Measurements from ENCODE around the gene SERPINB10.

The SERPINB10 gene

DNA sequence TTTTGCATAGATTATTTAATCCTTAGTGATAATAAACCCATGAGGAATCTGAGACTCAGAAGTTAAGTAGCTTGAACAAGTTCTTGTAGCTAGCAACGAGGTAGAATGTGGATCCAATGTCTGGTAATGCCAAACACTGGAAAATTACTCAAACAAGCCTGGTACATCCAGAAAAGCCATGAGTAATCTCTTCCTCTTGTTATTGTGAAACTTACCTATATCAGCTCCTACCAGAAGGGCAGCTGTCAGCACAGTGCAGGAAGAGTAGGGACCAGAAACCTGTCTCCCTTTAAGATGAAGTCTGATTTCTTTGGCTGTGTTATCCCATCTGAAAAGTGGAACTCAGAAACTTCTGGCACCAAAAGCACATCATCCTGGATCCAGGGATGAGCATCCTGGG, 54.4 kb downstream of the SERPINB10 start:
- Histone ChIP-seq H3K27me3 (ENCODE audit: insufficient read depth, insufficient read length) (no peaks in the 10 kb centered on the region), H3K4me1 (ENCODE audit: insufficient read depth, insufficient read length) (no peaks in the 10 kb centered on the region), H3K4me3 (ENCODE audit: insufficient read length, low read depth) (no peak overlapping the region), H3K9ac (ENCODE audit: insufficient read length, low read depth) (no peak overlapping the region), H3K36me3 (ENCODE audit: insufficient read depth, insufficient read length, low read length) (no peaks in the 10 kb centered on the region), H3K9me3 (ENCODE audit: insufficient read depth, low read length) (no peaks in the 10 kb centered on the region)
- DNase-seq (ENCODE audit: low read depth, low spot score), result no peak
- TF ChIP-seq SUZ12 (IDR thresholded peaks at IDR 0.05; ENCODE audit: extremely low read depth, insufficient read depth, insufficient read length) (no peak), YY1 (IDR thresholded peaks at IDR 0.05; ENCODE audit: insufficient read depth, insufficient read length) (no peak), ZNF274 (IDR thresholded peaks at IDR 0.05; ENCODE audit: low read depth, low read length) (no peak)

- H3K36me3 ChIP-seq (ENCODE audit: insufficient read depth, insufficient read length, low read length), result no peaks in the 10 kb centered on the region
- H3K4me1 ChIP-seq (ENCODE audit: insufficient read depth, insufficient read length), result no peaks in the 10 kb centered on the region
- TF ChIP-seq YY1 (IDR thresholded peaks at IDR 0.05; ENCODE audit: insufficient read depth, insufficient read length) (no peak), ZNF274 (IDR thresholded peaks at IDR 0.05; ENCODE audit: low read depth, low read length) (no peak), SUZ12 (IDR thresholded peaks at IDR 0.05; ENCODE audit: extremely low read depth, insufficient read depth, insufficient read length) (no peak)
- H3K9ac ChIP-seq (ENCODE audit: insufficient read length, low read depth), result no peak overlapping the region
- H3K9me3 ChIP-seq (ENCODE audit: insufficient read depth, low read length), result no peaks in the 10 kb centered on the region
- no peak overlapping the region for H3K4me3 ChIP-seq (ENCODE audit: insufficient read length, low read depth)
- no peaks in the 10 kb centered on the region for H3K27me3 ChIP-seq (ENCODE audit: insufficient read depth, insufficient read length)
- no peak for DNase-seq (ENCODE audit: low read depth, low spot score)
Measured at GRCh38 chr18:63963615-63964256, 56.0 kb downstream of the SERPINB10 start.

GRCh38 chr18:63964908-63965307, 57.1 kb downstream of the SERPINB10 start:
- Histone ChIP-seq H3K4me1 (ENCODE audit: insufficient read depth, insufficient read length) (no peaks in the 10 kb centered on the region), H3K9ac (ENCODE audit: insufficient read length, low read depth) (no peak overlapping the region), H3K9me3 (ENCODE audit: insufficient read depth, low read length) (no peaks in the 10 kb centered on the region), H3K4me3 (ENCODE audit: insufficient read length, low read depth) (no peak overlapping the region), H3K36me3 (ENCODE audit: insufficient read depth, insufficient read length, low read length) (no peaks in the 10 kb centered on the region), H3K27me3 (ENCODE audit: insufficient read depth, insufficient read length) (no peaks in the 10 kb centered on the region)
- TF ChIP-seq YY1 (IDR thresholded peaks at IDR 0.05; ENCODE audit: insufficient read depth, insufficient read length), result no peak
- TF ChIP-seq SUZ12 (IDR thresholded peaks at IDR 0.05; ENCODE audit: extremely low read depth, insufficient read depth, insufficient read length), result no peak
- no peak for TF ChIP-seq ZNF274 (IDR thresholded peaks at IDR 0.05; ENCODE audit: low read depth, low read length)
- no peak for DNase-seq (ENCODE audit: low read depth, low spot score)

DNA sequence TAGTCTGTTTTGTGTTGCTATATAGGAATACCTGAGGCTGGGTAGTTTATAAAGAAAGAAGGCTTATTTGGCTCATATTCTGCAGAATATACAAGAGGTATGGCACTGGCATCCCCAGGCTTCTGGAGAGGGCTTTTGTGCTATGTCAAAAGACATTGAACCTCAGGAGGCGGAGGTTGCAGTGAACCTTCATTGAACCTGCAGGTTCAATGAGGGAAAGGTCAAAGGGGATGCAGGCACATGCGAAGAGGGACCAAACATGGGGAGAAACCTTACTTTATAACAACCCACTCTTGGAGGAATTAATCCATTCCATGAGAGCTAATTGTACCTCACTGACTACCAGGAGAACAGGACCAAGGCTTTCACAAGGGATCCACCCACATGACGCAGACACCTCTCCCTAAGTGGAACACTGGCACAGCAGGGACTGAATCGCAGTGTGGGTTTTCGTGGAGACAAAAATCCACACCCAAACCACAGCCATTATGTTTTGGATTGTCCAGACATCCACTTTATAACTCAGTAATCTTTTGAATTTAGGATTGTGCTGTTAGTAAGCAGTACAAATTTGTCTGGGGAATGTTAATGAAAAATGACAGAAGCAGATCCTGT, 58.1 kb downstream of the SERPINB10 start:
- Histone ChIP-seq H3K4me3 (ENCODE audit: insufficient read length, low read depth) (no peak overlapping the region), H3K27me3 (ENCODE audit: insufficient read depth, insufficient read length) (no peaks in the 10 kb centered on the region), H3K9me3 (ENCODE audit: insufficient read depth, low read length) (no peaks in the 10 kb centered on the region), H3K36me3 (ENCODE audit: insufficient read depth, insufficient read length, low read length) (no peaks in the 10 kb centered on the region), H3K9ac (ENCODE audit: insufficient read length, low read depth) (no peak overlapping the region), H3K4me1 (ENCODE audit: insufficient read depth, insufficient read length) (no peaks in the 10 kb centered on the region)
- no peak for DNase-seq (ENCODE audit: low read depth, low spot score)
- no peak for TF ChIP-seq SUZ12 (IDR thresholded peaks at IDR 0.05; ENCODE audit: extremely low read depth, insufficient read depth, insufficient read length)
- TF ChIP-seq YY1 (IDR thresholded peaks at IDR 0.05; ENCODE audit: insufficient read depth, insufficient read length), result no peak

DNA sequence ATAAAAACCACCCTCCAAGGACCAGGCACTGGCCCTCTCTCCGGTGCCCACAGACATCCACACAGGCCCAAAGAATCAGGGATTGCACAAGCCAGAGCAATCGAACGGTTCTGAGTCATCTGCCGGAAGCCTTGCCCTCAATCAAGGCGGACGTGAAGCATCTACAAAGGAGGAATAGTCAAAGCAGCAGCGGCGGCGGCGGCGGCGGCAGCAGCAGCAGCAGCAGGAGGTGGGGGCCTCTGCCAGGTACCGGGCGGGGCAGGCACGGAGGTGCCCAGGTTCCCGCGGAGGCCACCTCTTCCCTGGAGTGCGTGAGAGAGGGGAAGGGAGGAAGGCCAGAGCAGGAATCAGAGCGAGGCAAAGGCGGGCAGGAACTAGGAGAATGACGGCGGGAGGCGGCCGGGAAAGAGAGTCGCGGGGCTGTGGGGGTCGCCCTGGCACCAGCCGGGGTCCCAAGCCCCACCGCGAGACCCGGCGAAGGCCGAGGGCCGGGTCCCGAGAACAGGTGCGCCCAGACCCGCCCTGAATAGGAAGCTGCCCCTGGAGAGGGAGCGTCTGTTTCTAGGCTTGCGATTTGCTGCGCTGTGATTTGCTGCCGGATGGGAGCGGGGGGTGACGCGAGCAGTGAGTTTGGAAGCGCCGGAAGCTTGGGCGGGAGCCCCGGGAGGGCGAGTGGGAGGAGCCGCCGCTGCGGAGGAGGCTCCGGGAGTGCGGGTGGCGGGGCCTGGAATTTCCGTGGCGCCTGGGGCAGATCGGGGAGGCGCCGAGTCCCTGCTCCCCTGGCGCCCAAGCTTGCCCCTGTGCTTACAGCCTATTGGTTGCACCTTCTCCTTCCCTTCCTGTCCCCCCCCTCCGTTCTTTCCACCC, 62.4 kb downstream of the SERPINB10 start, which contains the start of gene SERPINB8:
Gene SERPINB8 (plus strand): TSS at position 140 of the 867 bp plus-strand sequence. CDS start 8,228 bp downstream, outside the sequence.
- TF ChIP-seq ZNF274 (IDR thresholded peaks at IDR 0.05; ENCODE audit: low read depth, low read length) (no peak), YY1 (IDR thresholded peaks at IDR 0.05; ENCODE audit: insufficient read depth, insufficient read length) (no peak), SUZ12 (IDR thresholded peaks at IDR 0.05; ENCODE audit: extremely low read depth, insufficient read depth, insufficient read length) (no peak)
- Histone ChIP-seq H3K9ac (ENCODE audit: insufficient read length, low read depth) (peak within 1 kb of the TSS; percentile 81), H3K27me3 (ENCODE audit: insufficient read depth, insufficient read length) (peaks cover 13% of the 10 kb centered on the region), H3K4me1 (ENCODE audit: insufficient read depth, insufficient read length) (no peaks in the 10 kb centered on the region), H3K9me3 (ENCODE audit: insufficient read depth, low read length) (no peaks in the 10 kb centered on the region), H3K4me3 (ENCODE audit: insufficient read length, low read depth) (peak within 1 kb of the TSS; percentile 70), H3K36me3 (ENCODE audit: insufficient read depth, insufficient read length, low read length) (no peaks in the 10 kb centered on the region)
- peak; percentile 71 for DNase-seq (ENCODE audit: low read depth, low spot score)

DNA sequence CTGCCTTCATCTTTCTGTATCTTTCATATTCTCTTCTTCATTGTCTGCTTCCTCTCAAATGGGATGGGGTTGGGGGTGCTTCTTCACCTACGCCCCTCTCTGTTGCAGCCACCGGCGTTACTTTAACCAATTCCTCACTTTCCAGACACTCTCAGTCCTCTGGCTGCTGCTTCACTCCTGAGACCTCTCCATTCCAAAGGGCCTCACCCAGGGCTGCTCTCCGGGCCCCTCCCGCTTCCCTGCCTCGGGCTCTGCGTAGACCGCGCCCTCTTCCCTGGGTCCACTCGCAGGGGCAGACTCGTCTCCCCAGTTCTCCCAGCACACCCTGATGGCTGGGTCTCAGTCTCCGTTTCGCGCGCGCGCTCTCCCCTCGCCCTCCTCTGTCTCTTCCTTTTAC, 63.0 kb downstream of the SERPINB10 start:
- Histone ChIP-seq H3K27me3 (ENCODE audit: insufficient read depth, insufficient read length) (peaks cover 16% of the 10 kb centered on the region), H3K36me3 (ENCODE audit: insufficient read depth, insufficient read length, low read length) (no peaks in the 10 kb centered on the region), H3K9me3 (ENCODE audit: insufficient read depth, low read length) (no peaks in the 10 kb centered on the region), H3K4me3 (ENCODE audit: insufficient read length, low read depth) (peak overlapping the region; percentile 70), H3K4me1 (ENCODE audit: insufficient read depth, insufficient read length) (no peaks in the 10 kb centered on the region), H3K9ac (ENCODE audit: insufficient read length, low read depth) (peak overlapping the region; percentile 81)
- no peak for TF ChIP-seq SUZ12 (IDR thresholded peaks at IDR 0.05; ENCODE audit: extremely low read depth, insufficient read depth, insufficient read length)
- no peak for DNase-seq (ENCODE audit: low read depth, low spot score)
